Measurements from ENCODE around the gene KAT8. TPM values are rescaled to one million over a fixed set of nuclear protein-coding genes. Genes with fewer than 3 reads are reported as not detected.

Gene KAT8
- total and polyA plus RNA-seq, 2 of the 4 experiments (the other 2 are of a cell fraction) = 19.4 to 27.4 TPM

DNA sequence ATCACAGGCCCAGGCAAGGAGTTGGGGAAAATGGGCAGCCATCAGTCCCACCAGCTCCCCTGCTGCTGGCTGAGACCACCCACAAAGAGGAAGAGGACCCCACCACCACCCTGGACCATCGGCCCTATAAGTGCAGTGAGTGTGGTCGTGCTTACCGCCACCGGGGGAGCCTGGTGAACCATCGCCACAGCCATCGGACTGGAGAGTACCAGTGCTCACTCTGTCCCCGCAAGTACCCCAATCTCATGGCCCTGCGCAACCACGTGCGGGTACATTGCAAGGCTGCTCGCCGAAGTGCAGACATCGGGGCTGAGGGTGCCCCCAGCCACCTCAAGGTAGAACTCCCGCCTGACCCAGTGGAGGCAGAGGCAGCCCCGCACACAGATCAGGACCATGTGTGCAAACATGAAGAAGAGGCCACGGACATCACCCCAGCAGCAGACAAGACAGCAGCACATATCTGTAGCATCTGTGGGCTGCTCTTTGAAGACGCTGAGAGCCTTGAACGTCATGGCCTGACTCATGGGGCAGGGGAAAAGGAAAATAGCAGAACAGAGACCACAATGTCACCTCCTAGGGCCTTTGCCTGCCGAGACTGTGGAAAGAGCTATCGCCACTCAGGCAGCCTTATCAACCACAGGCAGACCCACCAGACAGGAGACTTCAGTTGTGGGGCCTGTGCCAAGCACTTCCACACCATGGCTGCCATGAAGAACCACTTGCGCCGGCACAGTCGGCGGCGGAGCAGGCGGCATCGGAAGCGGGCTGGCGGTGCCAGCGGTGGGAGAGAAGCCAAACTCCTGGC is 39.7 kb upstream of the KAT8 start (continued):
- no peak for TF ChIP-seq MAZ (IDR thresholded peaks at IDR 0.05; ENCODE audit: borderline replicate concordance, low read depth, low read length)

DNA sequence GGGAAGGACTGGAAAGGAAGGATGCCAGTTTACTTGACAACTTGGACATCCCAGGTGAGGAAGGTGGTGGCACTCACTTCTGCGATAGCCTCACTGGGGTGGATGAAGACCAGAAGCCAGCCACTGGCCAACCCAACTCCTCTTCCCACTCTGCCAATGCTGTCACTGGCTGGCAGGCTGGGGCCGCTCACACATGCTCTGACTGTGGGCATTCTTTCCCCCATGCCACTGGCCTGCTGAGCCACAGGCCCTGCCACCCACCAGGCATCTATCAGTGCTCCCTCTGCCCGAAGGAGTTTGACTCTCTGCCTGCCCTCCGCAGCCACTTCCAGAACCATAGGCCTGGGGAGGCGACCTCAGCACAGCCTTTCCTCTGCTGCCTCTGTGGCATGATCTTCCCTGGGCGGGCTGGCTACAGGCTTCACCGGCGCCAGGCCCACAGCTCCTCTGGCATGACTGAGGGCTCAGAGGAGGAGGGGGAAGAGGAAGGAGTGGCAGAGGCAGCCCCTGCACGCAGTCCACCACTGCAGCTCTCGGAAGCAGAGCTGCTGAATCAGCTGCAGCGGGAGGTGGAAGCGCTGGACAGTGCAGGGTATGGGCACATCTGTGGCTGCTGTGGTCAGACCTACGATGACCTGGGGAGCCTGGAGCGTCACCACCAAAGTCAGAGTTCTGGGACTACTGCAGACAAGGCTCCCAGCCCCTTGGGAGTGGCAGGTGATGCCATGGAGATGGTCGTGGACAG is 38.7 kb upstream of the KAT8 start:
- 93% methylated on average over 10 of the region's 15 CpGs; no CpG with 5 or more reads in 1 of the 2 experiments for WGBS, 2 experiments (ENCODE audit: extremely low coverage in 2 of 2, insufficient read length in 1 of 2)
- POLR2A ChIA-PET (ENCODE audit: unreplicated experiment) = interaction anchor here (0.7 kb wide), 1 partner anchor 391 kb away, joined by 3 read pairs; no protein-coding TSS in a partner anchor
- no peak overlapping the region for H3K14ac ChIP-seq (replicated peaks; ENCODE audit: low read depth, low read length)
- dilution Hi-C loops (cut with HindIII; ENCODE audit: low sequenced_read_pairs, unreplicated experiment) (no loop called here), in situ Hi-C loops (cut with MboI; ENCODE audit: low sequenced_read_pairs) (loop anchor here (10.0 kb wide), 1 partner anchor 386 kb away; no protein-coding TSS in a partner anchor), intact Hi-C loops (cut with micrococcal nuclease) (loop anchor here (10.0 kb wide), 1 partner anchor 124 kb away; the partner anchor contains the start of gene SETD1A)
- H3K79me1 ChIP-seq (ENCODE audit: low read depth in 1 of 2, low read length in 2 of 2) = peaks cover 18 to 65% of the 10 kb centered on the region in 2 experiments
- H3K27me3 ChIP-seq (ENCODE audit: control insufficient read depth, insufficient read depth, low read length) = no peaks in the 10 kb centered on the region
- no peak overlapping the region for H4K8ac ChIP-seq (ENCODE audit: low read depth in 2 of 2, low read length in 2 of 2)
- CTCF ChIA-PET = no interaction called here
- no peak overlapping the region for H4K5ac ChIP-seq (ENCODE audit: low read depth, low read length)
- no peak overlapping the region for H2BK5ac ChIP-seq (ENCODE audit: low read depth, low read length, poor library complexity, severe bottlenecking)
- H3K4me1 ChIP-seq (ENCODE audit: control insufficient read depth, insufficient read depth, low read length) = no peaks in the 10 kb centered on the region
- no peak overlapping the region for H2BK120ac ChIP-seq (ENCODE audit: low read depth, low read length)
- H2BK20ac ChIP-seq (ENCODE audit: low read depth, low read length) = no peak overlapping the region
- H3K18ac ChIP-seq (ENCODE audit: low read depth, low read length) = no peak overlapping the region
- ATAC-seq (ENCODE audit: low read depth) = no peak
- H2AK9ac ChIP-seq (replicated peaks; ENCODE audit: low read depth, low read length, poor library complexity) = no peak overlapping the region
- H2BK15ac ChIP-seq (ENCODE audit: low read depth, low read length) = no peak overlapping the region
- no peak overlapping the region for H3K4me3 ChIP-seq (ENCODE audit: insufficient read depth, low read depth, low read length)
- no peak overlapping the region for H3K4me2 ChIP-seq (ENCODE audit: low read depth, low read length)
- BruUV-seq (replicated peaks) = no TSS peak
- no peak overlapping the region for H4K91ac ChIP-seq (ENCODE audit: insufficient read depth, low read depth, low read length)
- no peaks in the 10 kb centered on the region for H3K9me3 ChIP-seq (ENCODE audit: control insufficient read depth, insufficient read depth, low read length)
- H3K9me1 ChIP-seq (ENCODE audit: insufficient read depth, low read length) = peaks cover 2% of the 10 kb centered on the region; the same call in 1 of the 2 replicates
- no peak overlapping the region for H3K27ac ChIP-seq (ENCODE audit: insufficient read depth, low read length)
- H3K9ac ChIP-seq (ENCODE audit: low read depth, low read length) = no peak overlapping the region
- H2AFZ ChIP-seq (replicated peaks; ENCODE audit: low read length, poor library complexity) = no peak overlapping the region
- no peak overlapping the region for H2AK5ac ChIP-seq (ENCODE audit: low read depth, low read length)
- no peak overlapping the region for H3K23ac ChIP-seq (ENCODE audit: low read depth, low read length)
- DNase-seq = no peak
- H4K20me1 ChIP-seq (ENCODE audit: insufficient read depth, low read length) = peaks cover 19% of the 10 kb centered on the region
- H3K56ac ChIP-seq (ENCODE audit: extremely low read depth, insufficient read depth, low read length) = no peak overlapping the region
- peaks cover 70% of the 10 kb centered on the region for H3K36me3 ChIP-seq (ENCODE audit: control insufficient read depth, insufficient read depth, low read length)
- no peak overlapping the region for H3K4ac ChIP-seq (ENCODE audit: low read depth, low read length)
- TF ChIP-seq SMC3 (IDR thresholded peaks at IDR 0.05; ENCODE audit: low read depth, low read length) = no peak
- TF ChIP-seq, protein P1, sequence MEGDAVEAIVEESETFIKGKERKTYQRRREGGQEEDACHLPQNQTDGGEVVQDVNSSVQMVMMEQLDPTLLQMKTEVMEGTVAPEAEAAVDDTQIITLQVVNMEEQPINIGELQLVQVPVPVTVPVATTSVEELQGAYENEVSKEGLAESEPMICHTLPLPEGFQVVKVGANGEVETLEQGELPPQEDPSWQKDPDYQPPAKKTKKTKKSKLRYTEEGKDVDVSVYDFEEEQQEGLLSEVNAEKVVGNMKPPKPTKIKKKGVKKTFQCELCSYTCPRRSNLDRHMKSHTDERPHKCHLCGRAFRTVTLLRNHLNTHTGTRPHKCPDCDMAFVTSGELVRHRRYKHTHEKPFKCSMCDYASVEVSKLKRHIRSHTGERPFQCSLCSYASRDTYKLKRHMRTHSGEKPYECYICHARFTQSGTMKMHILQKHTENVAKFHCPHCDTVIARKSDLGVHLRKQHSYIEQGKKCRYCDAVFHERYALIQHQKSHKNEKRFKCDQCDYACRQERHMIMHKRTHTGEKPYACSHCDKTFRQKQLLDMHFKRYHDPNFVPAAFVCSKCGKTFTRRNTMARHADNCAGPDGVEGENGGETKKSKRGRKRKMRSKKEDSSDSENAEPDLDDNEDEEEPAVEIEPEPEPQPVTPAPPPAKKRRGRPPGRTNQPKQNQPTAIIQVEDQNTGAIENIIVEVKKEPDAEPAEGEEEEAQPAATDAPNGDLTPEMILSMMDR (conservative IDR thresholded peaks at IDR 0.05; ENCODE audit: low read depth, low read length) = no peak
- TF ChIP-seq MAFK (IDR thresholded peaks at IDR 0.05; ENCODE audit: low read depth, low read length) = no peak
- no peak for TF ChIP-seq MXI1 (IDR thresholded peaks at IDR 0.05; ENCODE audit: borderline replicate concordance, low read depth, low read length)
- TF ChIP-seq RCOR1 (IDR thresholded peaks at IDR 0.05; ENCODE audit: insufficient replicate concordance, low read length) = no peak
- TF ChIP-seq RFX5 (IDR thresholded peaks at IDR 0.05; ENCODE audit: low read depth, low read length) = no peak
- TF ChIP-seq FOS (IDR thresholded peaks at IDR 0.05; ENCODE audit: low read depth, low read length) = no peak
- no peak for TF ChIP-seq CEBPB (IDR thresholded peaks at IDR 0.05; ENCODE audit: low read depth, low read length)
- TF ChIP-seq POLR2A (IDR thresholded peaks at IDR 0.05; ENCODE audit: low read depth, low read length) = no peak
- no peak for TF ChIP-seq MAZ (IDR thresholded peaks at IDR 0.05; ENCODE audit: borderline replicate concordance, low read depth, low read length)
- TF ChIP-seq, protein P2, sequence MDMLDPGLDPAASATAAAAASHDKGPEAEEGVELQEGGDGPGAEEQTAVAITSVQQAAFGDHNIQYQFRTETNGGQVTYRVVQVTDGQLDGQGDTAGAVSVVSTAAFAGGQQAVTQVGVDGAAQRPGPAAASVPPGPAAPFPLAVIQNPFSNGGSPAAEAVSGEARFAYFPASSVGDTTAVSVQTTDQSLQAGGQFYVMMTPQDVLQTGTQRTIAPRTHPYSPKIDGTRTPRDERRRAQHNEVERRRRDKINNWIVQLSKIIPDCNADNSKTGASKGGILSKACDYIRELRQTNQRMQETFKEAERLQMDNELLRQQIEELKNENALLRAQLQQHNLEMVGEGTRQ (IDR thresholded peaks at IDR 0.05; ENCODE audit: low read depth, low read length) = no peak
- TF ChIP-seq BHLHE40 (IDR thresholded peaks at IDR 0.05; ENCODE audit: low read depth, low read length) = no peak
- no peak for TF ChIP-seq RAD21 (IDR thresholded peaks at IDR 0.05; ENCODE audit: low read length)
